Measurements from ENCODE around the gene NCAM1. TPM values are rescaled to one million over a fixed set of nuclear protein-coding genes. Genes with fewer than 3 reads are reported as not detected.

NCAM1 gene
- total RNA-seq, 3 donors from 2014 or later = 3.6 to 17.9 (median 6.1) TPM

DNA sequence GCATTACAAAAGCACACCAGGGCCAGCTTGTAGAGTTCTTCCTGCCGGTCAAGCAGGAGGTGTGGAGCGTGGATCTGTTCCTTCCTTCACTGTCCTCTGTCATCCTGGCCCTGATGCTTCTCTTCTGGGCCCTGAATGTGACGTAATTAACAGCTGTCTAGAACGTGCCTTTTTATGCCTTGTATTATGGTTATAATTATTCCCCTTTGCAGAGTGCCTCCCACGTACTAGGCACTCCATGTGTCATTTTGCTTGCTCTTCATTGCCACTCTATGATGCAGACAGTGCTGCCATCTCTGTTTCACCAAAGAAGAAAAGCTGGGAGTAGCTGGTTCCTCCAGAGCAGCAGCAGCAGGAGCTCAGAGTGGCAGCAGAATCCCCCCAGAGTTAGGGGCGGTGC is 221.1 kb downstream of the NCAM1 start:
- Histone ChIP-seq H3K36me3 (no peaks in the 10 kb centered on the region), H3K4me1 (no peaks in the 10 kb centered on the region), H3K27ac (no peak overlapping the region), H3K4me3 (no peak overlapping the region), H3K27me3 (no peaks in the 10 kb centered on the region), H3K9me3 (no peaks in the 10 kb centered on the region)
- intact Hi-C loops (cut with DNase I; ENCODE audit: low total_unique reads) = no loop called here
- TF ChIP-seq POLR2A (IDR thresholded peaks at IDR 0.05) = no peak
- TF ChIP-seq, protein P1, sequence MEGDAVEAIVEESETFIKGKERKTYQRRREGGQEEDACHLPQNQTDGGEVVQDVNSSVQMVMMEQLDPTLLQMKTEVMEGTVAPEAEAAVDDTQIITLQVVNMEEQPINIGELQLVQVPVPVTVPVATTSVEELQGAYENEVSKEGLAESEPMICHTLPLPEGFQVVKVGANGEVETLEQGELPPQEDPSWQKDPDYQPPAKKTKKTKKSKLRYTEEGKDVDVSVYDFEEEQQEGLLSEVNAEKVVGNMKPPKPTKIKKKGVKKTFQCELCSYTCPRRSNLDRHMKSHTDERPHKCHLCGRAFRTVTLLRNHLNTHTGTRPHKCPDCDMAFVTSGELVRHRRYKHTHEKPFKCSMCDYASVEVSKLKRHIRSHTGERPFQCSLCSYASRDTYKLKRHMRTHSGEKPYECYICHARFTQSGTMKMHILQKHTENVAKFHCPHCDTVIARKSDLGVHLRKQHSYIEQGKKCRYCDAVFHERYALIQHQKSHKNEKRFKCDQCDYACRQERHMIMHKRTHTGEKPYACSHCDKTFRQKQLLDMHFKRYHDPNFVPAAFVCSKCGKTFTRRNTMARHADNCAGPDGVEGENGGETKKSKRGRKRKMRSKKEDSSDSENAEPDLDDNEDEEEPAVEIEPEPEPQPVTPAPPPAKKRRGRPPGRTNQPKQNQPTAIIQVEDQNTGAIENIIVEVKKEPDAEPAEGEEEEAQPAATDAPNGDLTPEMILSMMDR (IDR thresholded peaks at IDR 0.05) = no peak
- no peak for TF ChIP-seq POLR2AphosphoS5 (IDR thresholded peaks at IDR 0.05)
- no peak for DNase-seq (ENCODE audit: low spot score in 2 of 2)

DNA sequence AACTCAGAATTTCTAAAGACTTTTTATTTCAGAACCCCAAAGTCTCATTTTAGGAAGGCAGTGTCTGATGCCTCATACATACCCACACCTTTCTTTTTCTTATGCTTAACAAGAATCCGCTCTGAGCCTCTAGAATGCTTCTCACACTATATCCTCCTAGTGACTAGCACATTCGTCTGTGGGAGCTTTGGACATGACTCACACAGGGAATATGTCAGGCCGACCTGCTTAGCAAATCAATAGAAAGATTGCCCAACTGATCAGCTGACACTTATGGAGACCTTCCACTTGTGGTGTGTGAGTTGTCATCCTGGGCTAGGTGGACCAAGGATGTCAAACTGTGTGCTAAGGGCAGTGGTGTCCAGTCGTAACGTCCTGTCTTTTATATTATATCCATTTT is 223.3 kb downstream of the NCAM1 start:
- no peak overlapping the region for H3K4me3 ChIP-seq
- H3K27me3 ChIP-seq = no peaks in the 10 kb centered on the region
- H3K4me1 ChIP-seq = no peaks in the 10 kb centered on the region
- no peaks in the 10 kb centered on the region for H3K9me3 ChIP-seq
- TF ChIP-seq POLR2AphosphoS5 (IDR thresholded peaks at IDR 0.05) (no peak), POLR2A (IDR thresholded peaks at IDR 0.05) (no peak)
- TF ChIP-seq, protein P1 (IDR thresholded peaks at IDR 0.05) = no peak
- no peak overlapping the region for H3K27ac ChIP-seq
- intact Hi-C loops (cut with DNase I; ENCODE audit: low total_unique reads) = no loop called here
- H3K36me3 ChIP-seq = no peaks in the 10 kb centered on the region
- DNase-seq (ENCODE audit: low spot score in 2 of 2) = no peak

DNA sequence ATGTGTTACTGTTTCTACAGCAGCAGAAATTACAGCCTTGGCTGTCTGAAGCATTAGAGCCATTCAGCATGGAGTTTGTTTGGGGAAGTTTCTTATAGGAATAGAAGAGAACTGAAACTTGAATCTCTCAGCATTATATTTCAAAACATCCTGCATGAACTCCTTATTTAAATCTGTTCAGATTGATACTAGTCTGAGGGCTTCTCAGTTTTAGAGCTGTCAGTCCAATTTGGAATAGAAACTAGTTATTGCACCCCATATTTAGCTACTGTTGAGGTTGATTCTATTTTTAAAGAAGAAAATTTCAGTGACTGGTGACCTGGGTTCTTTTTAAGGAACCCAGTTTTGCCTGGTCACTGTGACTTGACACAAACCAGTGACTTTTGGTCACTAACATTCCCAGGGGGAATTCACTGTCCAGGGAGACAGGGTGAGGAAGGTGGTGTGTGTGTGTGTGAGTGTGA is 227.2 kb downstream of the NCAM1 start:
- no peak for DNase-seq (ENCODE audit: low spot score in 2 of 2)
- TF ChIP-seq, protein P1 (IDR thresholded peaks at IDR 0.05) = no peak
- TF ChIP-seq POLR2AphosphoS5 (IDR thresholded peaks at IDR 0.05) (no peak), POLR2A (IDR thresholded peaks at IDR 0.05) (no peak)
- no peak overlapping the region for H3K27ac ChIP-seq

DNA sequence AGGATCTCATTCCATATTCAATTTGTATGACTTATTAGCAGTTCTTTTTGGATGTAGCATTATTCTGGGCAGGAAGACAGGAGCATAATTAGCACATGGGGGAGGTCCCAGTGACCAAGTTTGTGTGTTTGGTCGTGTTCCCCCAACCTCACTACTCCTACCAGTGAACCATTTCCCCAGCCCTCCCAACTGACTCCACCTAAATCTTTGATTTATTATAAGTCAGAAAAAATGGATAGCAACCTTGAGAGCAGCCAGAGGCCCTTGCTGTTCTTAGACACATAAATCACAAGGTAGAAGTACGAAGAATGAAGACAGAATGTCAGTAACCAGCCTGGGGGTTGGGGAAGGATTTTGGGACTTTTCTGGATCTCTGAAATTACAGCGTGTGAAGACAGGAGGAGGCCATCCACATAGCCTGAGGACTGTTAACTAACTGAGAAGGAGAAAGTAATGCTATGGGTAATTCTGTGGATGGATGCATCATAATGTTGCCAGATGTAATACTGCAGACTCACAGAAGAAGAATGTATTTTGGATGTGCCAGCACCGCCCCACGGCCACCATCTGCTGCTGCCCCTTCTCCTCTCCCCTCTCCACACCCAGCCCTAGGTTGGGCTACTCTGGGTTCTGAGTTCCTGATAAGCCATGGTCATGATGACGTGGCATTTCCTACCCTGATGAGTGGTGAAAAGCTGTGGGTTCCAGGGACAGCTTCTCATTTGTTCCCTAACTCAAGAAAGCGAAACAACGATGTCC is 228.9 kb downstream of the NCAM1 start:
- Histone ChIP-seq H3K27me3 (no peaks in the 10 kb centered on the region), H3K36me3 (no peaks in the 10 kb centered on the region), H3K9me3 (no peaks in the 10 kb centered on the region), H3K4me3 (no peak overlapping the region), H3K27ac (no peak overlapping the region), H3K4me1 (no peaks in the 10 kb centered on the region)
- no peak for DNase-seq (ENCODE audit: low spot score in 2 of 2)
- TF ChIP-seq POLR2AphosphoS5 (IDR thresholded peaks at IDR 0.05) = no peak
- no peak for TF ChIP-seq POLR2A (IDR thresholded peaks at IDR 0.05)
- TF ChIP-seq, protein P1 (IDR thresholded peaks at IDR 0.05) = no peak
- intact Hi-C loops (cut with DNase I; ENCODE audit: low total_unique reads) = no loop called here

More for the DNA sequence above, 227.2 kb downstream of the NCAM1 start:
- H3K36me3 ChIP-seq = no peaks in the 10 kb centered on the region
- no peak overlapping the region for H3K4me3 ChIP-seq
- intact Hi-C loops (cut with DNase I; ENCODE audit: low total_unique reads) = no loop called here
- H3K4me1 ChIP-seq = no peaks in the 10 kb centered on the region
- no peaks in the 10 kb centered on the region for H3K27me3 ChIP-seq
- H3K9me3 ChIP-seq = no peaks in the 10 kb centered on the region

DNA sequence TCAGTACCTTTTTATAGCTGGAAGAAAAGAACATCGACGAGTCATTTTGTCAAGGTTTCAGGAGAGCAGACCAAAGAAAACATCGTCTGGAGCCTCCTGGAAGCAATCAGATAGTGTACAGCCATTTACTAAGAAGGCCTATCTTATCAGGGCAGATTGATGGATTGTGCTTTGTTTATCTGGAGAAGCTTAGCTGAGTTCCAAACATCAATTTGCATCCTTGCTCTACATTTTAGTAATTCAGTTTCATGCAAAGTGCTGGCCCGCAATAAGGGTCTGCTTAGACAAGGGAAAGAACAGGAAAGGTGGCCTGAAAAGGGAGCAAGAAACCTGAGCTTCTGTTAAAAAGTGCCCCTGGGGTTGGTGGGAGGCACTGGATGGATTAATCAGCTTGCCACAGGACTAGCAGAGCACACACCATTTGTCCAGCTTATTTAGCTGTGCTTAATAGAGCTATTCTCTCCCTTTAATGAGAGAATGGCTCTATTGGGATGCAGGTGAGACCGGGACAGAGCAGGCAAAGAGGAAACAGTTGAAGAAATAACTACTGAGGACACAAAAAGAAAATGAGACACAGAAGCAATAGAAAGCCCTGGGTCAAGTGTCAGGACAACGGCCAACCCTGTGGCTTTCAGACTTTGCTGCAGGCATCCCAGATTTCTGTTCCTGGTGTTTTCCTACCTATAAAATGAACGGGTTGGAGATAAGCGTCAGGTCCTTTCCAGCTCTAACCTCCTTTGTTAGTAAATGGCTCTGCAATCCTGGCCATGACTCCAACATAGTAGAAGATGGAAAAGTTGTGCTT is 231.1 kb downstream of the NCAM1 start:
- Histone ChIP-seq H3K4me3 (no peak overlapping the region), H3K9me3 (no peaks in the 10 kb centered on the region), H3K4me1 (no peaks in the 10 kb centered on the region), H3K36me3 (no peaks in the 10 kb centered on the region), H3K27me3 (no peaks in the 10 kb centered on the region), H3K27ac (peak overlapping the region in 1 of 2 donors; percentile 45)
- TF ChIP-seq, protein P1 (IDR thresholded peaks at IDR 0.05) = no peak
- TF ChIP-seq POLR2AphosphoS5 (IDR thresholded peaks at IDR 0.05) = no peak
- no peak for TF ChIP-seq POLR2A (IDR thresholded peaks at IDR 0.05)
- intact Hi-C loops (cut with DNase I; ENCODE audit: low total_unique reads) = no loop called here
- no peak for DNase-seq (ENCODE audit: low spot score in 2 of 2)
